GM19099 (cell line): ENCODE results near the gene SULF2.

Experiments
- POLR2A ChIP-seq: IDR thresholded peaks from 3 replicates; pipeline ENCODE4 v1.6.1; 2011; ENCODE audit warnings: low read depth; ENCODE audit not compliant: insufficient read length; ENCODE audit errors: extremely low read depth

SULF2 gene

GRCh38 chr20:47684306-47685080 lies 100.8 kb downstream of the SULF2 start:
- no peak for TF ChIP-seq POLR2A

DNA sequence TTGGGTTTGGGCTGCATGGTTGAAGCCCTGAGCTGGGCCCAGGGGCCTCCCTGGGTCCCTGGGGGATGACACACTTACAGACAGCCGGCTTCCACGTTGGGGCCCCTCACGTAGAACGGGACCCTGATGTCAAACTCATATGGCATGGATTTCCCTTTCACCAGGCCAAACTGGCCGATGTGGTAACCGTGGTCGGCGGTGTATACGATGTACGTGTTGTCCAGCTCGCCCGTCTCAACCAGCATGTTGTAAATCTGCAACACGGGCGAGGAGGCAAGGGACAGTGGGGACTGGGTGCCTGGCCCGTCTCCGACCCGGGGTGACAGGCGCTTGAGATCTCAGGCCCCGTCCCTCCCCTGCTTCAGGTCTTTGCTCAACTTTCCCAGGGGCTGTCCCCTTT lies 102.4 kb downstream of the SULF2 start:
- TF ChIP-seq POLR2A: no peak

GRCh38 chr20:47682028-47682783 lies 103.1 kb downstream of the SULF2 start:
- no peak for TF ChIP-seq POLR2A

GRCh38 chr20:47680804-47681529 lies 104.3 kb downstream of the SULF2 start:
- TF ChIP-seq POLR2A: no peak

DNA sequence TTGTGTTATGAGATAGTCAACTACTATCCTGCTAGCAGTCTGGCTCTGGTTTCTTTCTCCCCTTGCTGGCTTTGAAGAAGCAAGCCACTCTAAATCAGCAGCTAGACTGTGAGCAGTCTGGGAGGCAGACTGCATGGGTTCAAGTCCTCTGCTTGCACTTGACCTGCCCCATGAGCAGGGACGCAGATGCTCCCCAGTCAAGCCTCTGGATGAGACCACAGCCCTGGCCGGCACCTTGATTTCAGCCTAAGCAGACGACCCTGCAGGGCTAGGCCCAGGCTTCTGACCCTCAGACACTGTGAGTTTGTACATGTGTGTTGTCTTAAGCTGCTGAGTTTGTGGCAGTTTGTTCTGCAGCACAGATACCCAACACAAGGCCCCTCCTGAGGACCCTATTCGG lies 105.8 kb downstream of the SULF2 start:
- no peak for TF ChIP-seq POLR2A

- TF ChIP-seq POLR2A: no peak
Observed at GRCh38 chr20:47678536-47678935, 106.7 kb downstream of the SULF2 start.

- no peak for TF ChIP-seq POLR2A
Observed at GRCh38 chr20:47677635-47678453, 107.4 kb downstream of the SULF2 start.

DNA sequence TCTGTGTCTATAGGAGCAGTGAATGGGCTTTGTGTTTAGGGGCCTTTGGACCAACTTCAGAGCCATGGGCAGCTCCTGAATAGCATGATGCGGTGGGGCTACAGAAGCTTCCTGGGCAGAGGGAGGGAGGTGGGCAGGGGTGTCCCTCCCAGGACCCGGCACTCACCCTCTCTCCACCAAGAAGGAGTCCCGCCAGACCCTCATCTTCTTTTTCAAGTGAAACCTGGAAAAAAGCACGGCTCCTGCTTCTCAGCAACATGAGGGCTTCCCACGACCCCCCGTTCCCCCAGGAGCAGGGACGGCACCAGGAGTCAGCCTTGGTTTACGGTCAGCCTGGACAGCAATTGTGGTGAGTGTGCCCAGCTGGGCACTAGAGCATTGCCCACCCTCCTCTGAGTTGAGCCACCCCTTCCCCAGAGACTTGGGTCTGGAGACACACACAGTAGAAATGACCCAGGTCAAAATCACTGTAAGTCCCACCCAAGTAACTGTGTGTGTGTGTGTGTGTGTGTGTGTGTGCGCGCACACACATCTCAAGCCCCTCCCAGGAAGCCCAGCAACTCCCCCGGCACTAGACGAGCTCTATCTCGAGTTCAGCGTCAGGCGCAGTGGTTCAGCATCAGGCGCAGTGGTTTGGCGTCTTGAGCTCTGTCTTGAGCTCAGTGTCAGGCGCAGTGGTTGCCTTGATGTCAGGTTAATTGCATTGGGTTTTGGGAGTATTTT lies 108.2 kb downstream of the SULF2 start:
- TF ChIP-seq POLR2A: no peak

DNA sequence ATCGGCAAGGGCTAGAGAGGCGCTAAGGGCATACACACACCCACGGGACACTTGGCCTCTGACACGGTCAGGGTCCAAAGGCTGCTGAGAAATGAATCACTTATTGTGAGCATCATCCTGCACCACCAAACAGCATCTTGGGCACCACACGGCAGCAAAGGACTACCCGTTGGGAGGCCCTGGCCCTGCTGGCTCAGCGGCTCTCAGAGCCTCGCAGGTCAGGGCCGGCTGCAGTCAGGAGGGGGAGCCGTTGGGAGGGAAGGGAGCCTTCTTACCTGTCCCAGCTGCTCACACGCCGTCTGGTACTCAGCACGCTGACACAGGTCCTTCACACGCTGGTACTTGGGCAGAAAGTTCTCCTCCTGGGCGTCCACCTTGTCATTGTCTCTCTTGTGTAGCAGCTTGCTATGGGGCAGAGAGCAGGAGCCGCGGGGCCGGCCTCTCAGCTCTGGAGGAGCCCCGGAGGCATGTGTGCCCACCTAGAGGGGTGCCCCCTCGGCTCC lies 109.0 kb downstream of the SULF2 start:
- TF ChIP-seq POLR2A: no peak

DNA sequence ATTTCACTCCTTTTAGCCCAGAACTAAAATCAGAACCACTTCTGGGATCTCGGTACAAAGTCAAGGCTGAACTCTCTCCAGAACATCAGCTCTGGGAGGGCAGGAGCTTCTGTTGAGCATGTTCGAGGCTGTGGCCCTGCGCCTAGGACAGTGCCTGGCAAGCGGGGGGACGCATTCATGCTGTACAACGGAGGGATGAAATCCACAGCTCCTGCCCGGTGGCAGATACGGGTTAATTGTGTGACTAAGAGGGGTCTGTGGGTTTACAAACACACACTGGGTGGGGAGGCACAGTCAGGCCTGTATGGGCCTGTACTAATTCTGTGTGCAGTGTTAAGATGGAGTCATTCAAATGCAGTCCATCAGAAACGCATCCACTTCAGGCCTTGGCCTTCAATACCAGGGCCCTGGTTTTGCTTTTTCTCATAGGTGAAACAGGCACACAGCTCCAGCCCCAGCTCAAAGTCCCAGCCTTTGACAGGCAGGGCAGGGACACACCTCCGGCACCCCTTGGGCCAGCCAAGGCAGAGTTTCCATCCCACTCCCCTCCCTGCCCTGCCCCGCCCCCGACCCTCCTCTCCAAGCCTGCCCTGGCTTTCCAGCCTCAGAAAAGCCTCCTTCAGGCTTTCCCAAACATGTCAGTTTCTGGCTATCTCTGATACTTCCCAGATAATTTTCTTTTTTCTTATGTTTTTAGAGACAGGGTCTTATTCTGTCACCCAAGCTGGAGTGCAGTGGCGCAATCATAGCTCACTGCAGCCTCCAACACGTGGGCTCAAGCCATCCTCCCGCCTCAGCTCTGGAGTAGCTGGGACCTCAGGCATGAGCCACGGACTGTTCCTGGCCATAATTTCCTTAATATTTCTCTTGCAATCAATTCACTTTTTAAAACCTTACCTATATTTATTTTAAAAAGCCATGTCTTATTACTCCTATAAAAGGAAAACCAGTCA lies 109.8 kb downstream of the SULF2 start:
- TF ChIP-seq POLR2A: no peak

GRCh38 chr20:47674686-47675085 lies 110.6 kb downstream of the SULF2 start:
- TF ChIP-seq POLR2A: no peak

GRCh38 chr20:47674145-47674544 lies 111.1 kb downstream of the SULF2 start:
- no peak for TF ChIP-seq POLR2A

DNA sequence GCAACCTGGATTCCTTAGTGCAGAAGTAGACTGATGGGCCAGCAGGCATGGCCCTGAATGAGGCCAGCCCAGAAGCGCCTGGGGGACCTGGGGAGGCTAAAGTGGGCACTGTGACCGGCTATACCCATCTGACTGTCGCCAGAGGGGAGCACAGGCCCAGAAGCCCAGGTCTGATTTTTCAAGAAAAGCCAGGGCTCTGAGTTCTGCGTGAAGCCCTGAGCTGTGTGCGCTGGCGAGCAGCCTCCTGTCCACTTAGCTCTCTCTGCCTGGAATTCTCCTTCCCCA lies 111.7 kb downstream of the SULF2 start:
- TF ChIP-seq POLR2A: no peak
